Measurements from ENCODE around the gene KRT76. TPM values are rescaled to one million over a fixed set of nuclear protein-coding genes. Genes with fewer than 3 reads are reported as not detected.

KRT76 gene
- total RNA-seq, 1 experiment from 2014 or later, result not detected

DNA sequence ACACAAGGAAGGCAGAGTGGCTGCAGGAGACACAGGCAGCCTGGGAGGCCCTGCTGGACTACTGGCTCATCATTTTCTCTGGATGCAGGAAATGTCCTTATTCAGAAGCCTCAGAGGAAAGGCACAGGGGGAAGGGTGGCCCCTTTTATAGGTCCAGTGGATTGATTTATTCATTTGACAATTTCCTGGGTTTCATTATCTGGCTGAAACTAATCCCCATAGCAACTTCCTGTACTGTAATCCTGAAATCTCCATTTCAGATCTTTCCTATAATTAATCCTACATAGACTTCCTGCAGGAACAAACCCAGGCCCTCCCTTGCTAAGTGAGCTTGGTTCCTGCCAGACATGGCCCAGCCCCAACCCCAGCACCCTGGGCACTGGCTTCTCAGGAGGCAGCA, 23.0 kb downstream of the KRT76 start:
- TF ChIP-seq, protein P1, sequence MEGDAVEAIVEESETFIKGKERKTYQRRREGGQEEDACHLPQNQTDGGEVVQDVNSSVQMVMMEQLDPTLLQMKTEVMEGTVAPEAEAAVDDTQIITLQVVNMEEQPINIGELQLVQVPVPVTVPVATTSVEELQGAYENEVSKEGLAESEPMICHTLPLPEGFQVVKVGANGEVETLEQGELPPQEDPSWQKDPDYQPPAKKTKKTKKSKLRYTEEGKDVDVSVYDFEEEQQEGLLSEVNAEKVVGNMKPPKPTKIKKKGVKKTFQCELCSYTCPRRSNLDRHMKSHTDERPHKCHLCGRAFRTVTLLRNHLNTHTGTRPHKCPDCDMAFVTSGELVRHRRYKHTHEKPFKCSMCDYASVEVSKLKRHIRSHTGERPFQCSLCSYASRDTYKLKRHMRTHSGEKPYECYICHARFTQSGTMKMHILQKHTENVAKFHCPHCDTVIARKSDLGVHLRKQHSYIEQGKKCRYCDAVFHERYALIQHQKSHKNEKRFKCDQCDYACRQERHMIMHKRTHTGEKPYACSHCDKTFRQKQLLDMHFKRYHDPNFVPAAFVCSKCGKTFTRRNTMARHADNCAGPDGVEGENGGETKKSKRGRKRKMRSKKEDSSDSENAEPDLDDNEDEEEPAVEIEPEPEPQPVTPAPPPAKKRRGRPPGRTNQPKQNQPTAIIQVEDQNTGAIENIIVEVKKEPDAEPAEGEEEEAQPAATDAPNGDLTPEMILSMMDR (conservative IDR thresholded peaks at IDR 0.05), result no peak
- Histone ChIP-seq H2BK12ac (ENCODE audit: insufficient read length, low read depth, low read length) (no peak overlapping the region), H2AFZ (ENCODE audit: low read length) (no peak overlapping the region), H4K20me1 (ENCODE audit: control insufficient read depth, insufficient read depth, insufficient read length) (no peaks in the 10 kb centered on the region), H3K9ac (ENCODE audit: extremely low read depth, insufficient read length, low read length) (no peak overlapping the region), H4K5ac (ENCODE audit: insufficient read length, low read depth, low read length) (no peak overlapping the region), H3K23me2 (ENCODE audit: insufficient read length, low read depth, low read length, poor library complexity, severe bottlenecking) (no peaks in the 10 kb centered on the region), H4K8ac (replicated peaks; ENCODE audit: insufficient read length, low read depth, low read length) (no peak overlapping the region), H3K4ac (ENCODE audit: low read depth, low read length) (no peak overlapping the region), H3K14ac (ENCODE audit: insufficient read depth, low read length) (no peak overlapping the region; the same call in 1 of the 2 replicates), H3K79me2 (ENCODE audit: insufficient read depth, low read length) (no peaks in the 10 kb centered on the region), H2BK5ac (ENCODE audit: insufficient read length, low read length) (no peak overlapping the region), H2AK5ac (ENCODE audit: insufficient read length, low read length) (no peak overlapping the region), H3K56ac (ENCODE audit: insufficient read length, low read depth, low read length) (no peak overlapping the region), H2BK120ac (ENCODE audit: low read depth, low read length, poor library complexity, severe bottlenecking) (no peak overlapping the region), H2BK20ac (ENCODE audit: low read depth, low read length, poor library complexity, severe bottlenecking) (no peak overlapping the region), H3K9me3 (ENCODE audit: control insufficient read depth, low read depth, low read length) (no peaks in the 10 kb centered on the region), H2BK15ac (ENCODE audit: low read depth, low read length) (no peak overlapping the region), H3T11ph (ENCODE audit: low read length) (no peak overlapping the region), H3K27me3 (ENCODE audit: insufficient read depth, low read length) (no peaks in the 10 kb centered on the region), H3K18ac (ENCODE audit: insufficient read length, low read depth, low read length) (no peak overlapping the region), H4K91ac (ENCODE audit: insufficient read length, low read depth, low read length) (no peak overlapping the region), H3K23ac (ENCODE audit: insufficient read length, low read depth, low read length) (no peak overlapping the region), H3K27ac (ENCODE audit: insufficient read length, low read depth, low read length) (no peak overlapping the region), H3K4me1 (ENCODE audit: insufficient read depth, low read length) (no peaks in the 10 kb centered on the region), H3K79me1 (ENCODE audit: insufficient read depth, low read depth, low read length, poor library complexity, severe bottlenecking) (no peaks in the 10 kb centered on the region), H3K4me2 (ENCODE audit: insufficient read depth, insufficient read length, low read length) (no peak overlapping the region)
- no peaks in the 10 kb centered on the region for H3K9me3 Mint-ChIP-seq
- DNase-seq, result no peak
- H3K4me3 Mint-ChIP-seq, result no peak overlapping the region
- no peaks in the 10 kb centered on the region for H3K36me3 Mint-ChIP-seq (ENCODE audit: insufficient read depth in 1 of 3, low read depth in 3 of 3)
- H3K4me1 Mint-ChIP-seq, result no peaks in the 10 kb centered on the region
- no peak overlapping the region for H3K27ac Mint-ChIP-seq
- H3K27me3 Mint-ChIP-seq (ENCODE audit: low read depth), result peaks cover 38% of the 10 kb centered on the region

Data from H9 (cell line).